Suppressor macrophage treated with lipopolysaccharide for 1 hour (primary cell): Measurements from ENCODE around the gene CCDC78.
"Not testable (repeated sequence)": the region's sequence is repeated elsewhere in the genome, so short reads cannot be mapped to it uniquely, and the experiment has no call there.

Experiments
- DNase-seq, 3 donors: peaks; one replicate each; pipeline ENCODE4 v3.0.0-alpha.2; 2020 to 2022

The CCDC78 gene

GRCh38 chr16:760545-761343 lies 34.5 kb upstream of the CCDC78 start, which contains the start of gene MSLN:
TSS of gene MSLN (plus strand) at chr16:760734. CDS start at chr16:762681, 1,947 bp downstream.
- DNase-seq: no peak

GRCh38 chr16:760065-760464 lies 33.8 kb upstream of the CCDC78 start:
- DNase-seq: no peak

GRCh38 chr16:759110-759910 lies 33.1 kb upstream of the CCDC78 start:
- no peak for DNase-seq

- DNase-seq: peak; percentile 14 to 64 (median 44)
Measured at GRCh38 chr16:756428-756827, 30.2 kb upstream of the CCDC78 start.

- peak; percentile 61 to 73 (median 72) for DNase-seq
Measured at GRCh38 chr16:754656-755055, 28.4 kb upstream of the CCDC78 start.

GRCh38 chr16:754121-754607 lies 27.9 kb upstream of the CCDC78 start:
- DNase-seq: not testable (repeated sequence)

- no peak for DNase-seq
Measured at GRCh38 chr16:752007-752312, 25.7 kb upstream of the CCDC78 start.

GRCh38 chr16:751152-752006 lies 25.1 kb upstream of the CCDC78 start:
- DNase-seq: no peak

- DNase-seq: no peak
Measured at GRCh38 chr16:750485-750884, 24.2 kb upstream of the CCDC78 start.

- no peak for DNase-seq
Measured at GRCh38 chr16:749010-749409, 22.8 kb upstream of the CCDC78 start.

GRCh38 chr16:747978-748746 lies 21.9 kb upstream of the CCDC78 start:
- DNase-seq: no peak

- no peak for DNase-seq
Measured at GRCh38 chr16:746637-747036, 20.4 kb upstream of the CCDC78 start.

- DNase-seq: no peak
Measured at GRCh38 chr16:745739-746138, 19.5 kb upstream of the CCDC78 start.

- no peak for DNase-seq
Measured at GRCh38 chr16:743794-744500, 17.7 kb upstream of the CCDC78 start.

- DNase-seq: not testable (repeated sequence)
Measured at GRCh38 chr16:742894-743293, 16.7 kb upstream of the CCDC78 start.

- DNase-seq: no peak
Measured at GRCh38 chr16:741986-742629, 15.9 kb upstream of the CCDC78 start.

- peak; percentile 92 to 96 (median 95) for DNase-seq
Measured at GRCh38 chr16:740764-741505, 14.7 kb upstream of the CCDC78 start, which contains the start of gene CIAO3. TSS of gene CIAO3 (minus strand) at chr16:740997. CDS start at chr16:740985, 12 bp downstream.

GRCh38 chr16:740459-740763 lies 14.2 kb upstream of the CCDC78 start:
- peak in 2 of 3 donors; percentile 38 to 48 for DNase-seq

GRCh38 chr16:739560-740458 lies 13.6 kb upstream of the CCDC78 start:
- no peak for DNase-seq
